HL-60 (cell line): Measurements from ENCODE around the gene RSPH10B2.
"Not testable (repeated sequence)": the region's sequence is repeated elsewhere in the genome, so short reads cannot be mapped to it uniquely, and the experiment has no call there.

Experiments
- DNase-seq, 2 experiments: peaks; one replicate each; pipeline ENCODE4 v3.0.0-alpha.2; 2010 to 2020; ENCODE audit warnings: low read depth in 1 of 2, low spot score in 1 of 2
- H3K27ac ChIP-seq: fragments of 250-450 bp; sonication (Bioruptor Pico); replicated peaks from 2 replicates; pipeline ENCODE4 v1.5.1; 2020; ENCODE audit warnings: mild to moderate bottlenecking, moderate library complexity
- H3K27me3 ChIP-seq: fragments of 250-450 bp; sonication (Bioruptor Pico); 2 replicates; pipeline ENCODE4 v1.5.1; 2021; ENCODE audit warnings: mild to moderate bottlenecking, moderate library complexity; ENCODE audit not compliant: insufficient read depth, poor library complexity, severe bottlenecking
- H3K4me3 ChIP-seq: replicated peaks from 2 replicates; pipeline ENCODE4 v1.5.1; 2011; ENCODE audit warnings: mild to moderate bottlenecking, control low read depth, low read length; ENCODE audit not compliant: insufficient read depth

The RSPH10B2 gene

GRCh38 chr7:6744410-6745100, 9.3 kb upstream of the RSPH10B2 start:
- not testable (repeated sequence) for H3K27ac ChIP-seq, DNase-seq, H3K4me3 ChIP-seq, H3K27me3 ChIP-seq

GRCh38 chr7:6749335-6749734, 4.6 kb upstream of the RSPH10B2 start:
- not testable (repeated sequence) for H3K27me3 ChIP-seq, DNase-seq, H3K4me3 ChIP-seq, H3K27ac ChIP-seq

GRCh38 chr7:6750173-6750572, 3.7 kb upstream of the RSPH10B2 start:
- not testable (repeated sequence) for H3K27me3 ChIP-seq, H3K27ac ChIP-seq, H3K4me3 ChIP-seq, DNase-seq

GRCh38 chr7:6761186-6761585, 7.3 kb downstream of the RSPH10B2 start:
- not testable (repeated sequence) for H3K4me3 ChIP-seq, H3K27me3 ChIP-seq, DNase-seq, H3K27ac ChIP-seq

- not testable (repeated sequence) for H3K4me3 ChIP-seq, H3K27ac ChIP-seq, DNase-seq, H3K27me3 ChIP-seq
Measured at GRCh38 chr7:6781581-6781980, 27.7 kb downstream of the RSPH10B2 start.

- H3K27me3 ChIP-seq, DNase-seq, H3K4me3 ChIP-seq, H3K27ac ChIP-seq: not testable (repeated sequence)
Measured at GRCh38 chr7:6789353-6789752, 35.5 kb downstream of the RSPH10B2 start.

- H3K27ac ChIP-seq, H3K27me3 ChIP-seq, H3K4me3 ChIP-seq, DNase-seq: not testable (repeated sequence)
Measured at GRCh38 chr7:6792113-6792872, 38.4 kb downstream of the RSPH10B2 start.

GRCh38 chr7:6794276-6794675, 40.4 kb downstream of the RSPH10B2 start:
- not testable (repeated sequence) for H3K27me3 ChIP-seq, DNase-seq, H3K4me3 ChIP-seq, H3K27ac ChIP-seq

- H3K27me3 ChIP-seq, H3K27ac ChIP-seq, DNase-seq, H3K4me3 ChIP-seq: not testable (repeated sequence)
Measured at GRCh38 chr7:6797218-6797617, 43.3 kb downstream of the RSPH10B2 start.

GRCh38 chr7:6798047-6798446, 44.1 kb downstream of the RSPH10B2 start:
- DNase-seq, H3K27ac ChIP-seq, H3K27me3 ChIP-seq, H3K4me3 ChIP-seq: not testable (repeated sequence)

- not testable (repeated sequence) for H3K27ac ChIP-seq, DNase-seq, H3K27me3 ChIP-seq, H3K4me3 ChIP-seq
Measured at GRCh38 chr7:6799887-6800286, 46.0 kb downstream of the RSPH10B2 start.

GRCh38 chr7:6800331-6800730, 46.4 kb downstream of the RSPH10B2 start:
- not testable (repeated sequence) for DNase-seq, H3K27me3 ChIP-seq, H3K4me3 ChIP-seq, H3K27ac ChIP-seq

- H3K27me3 ChIP-seq, H3K4me3 ChIP-seq, H3K27ac ChIP-seq, DNase-seq: not testable (repeated sequence)
Measured at GRCh38 chr7:6807393-6807918, 53.6 kb downstream of the RSPH10B2 start.

GRCh38 chr7:6807959-6808358, 54.1 kb downstream of the RSPH10B2 start:
- not testable (repeated sequence) for H3K4me3 ChIP-seq, DNase-seq, H3K27ac ChIP-seq, H3K27me3 ChIP-seq

GRCh38 chr7:6813011-6813410, 59.1 kb downstream of the RSPH10B2 start:
- not testable (repeated sequence) for H3K27ac ChIP-seq, H3K27me3 ChIP-seq, H3K4me3 ChIP-seq, DNase-seq
